ENCODE results near the gene GALNT2.

- TF ChIP-seq CTCF (conservative IDR thresholded peaks at IDR 0.05; ENCODE audit: low read length) (no peak), EZH2phosphoT487 (IDR thresholded peaks at IDR 0.05; ENCODE audit: borderline replicate concordance) (no peak)
Measured at GRCh38 chr1:230233786-230234185, 166.7 kb downstream of the GALNT2 start.
